HG02884 (cell line): ENCODE measurements around the gene MTHFSD.

Experiments
- ATAC-seq: cut with Tn5 transposase; IDR thresholded peaks from one replicate; pipeline ENCODE4 v1.9.1; 2021; ENCODE audit warnings: mild to moderate bottlenecking, moderate library complexity; ENCODE audit not compliant: unreplicated experiment

The MTHFSD gene

DNA sequence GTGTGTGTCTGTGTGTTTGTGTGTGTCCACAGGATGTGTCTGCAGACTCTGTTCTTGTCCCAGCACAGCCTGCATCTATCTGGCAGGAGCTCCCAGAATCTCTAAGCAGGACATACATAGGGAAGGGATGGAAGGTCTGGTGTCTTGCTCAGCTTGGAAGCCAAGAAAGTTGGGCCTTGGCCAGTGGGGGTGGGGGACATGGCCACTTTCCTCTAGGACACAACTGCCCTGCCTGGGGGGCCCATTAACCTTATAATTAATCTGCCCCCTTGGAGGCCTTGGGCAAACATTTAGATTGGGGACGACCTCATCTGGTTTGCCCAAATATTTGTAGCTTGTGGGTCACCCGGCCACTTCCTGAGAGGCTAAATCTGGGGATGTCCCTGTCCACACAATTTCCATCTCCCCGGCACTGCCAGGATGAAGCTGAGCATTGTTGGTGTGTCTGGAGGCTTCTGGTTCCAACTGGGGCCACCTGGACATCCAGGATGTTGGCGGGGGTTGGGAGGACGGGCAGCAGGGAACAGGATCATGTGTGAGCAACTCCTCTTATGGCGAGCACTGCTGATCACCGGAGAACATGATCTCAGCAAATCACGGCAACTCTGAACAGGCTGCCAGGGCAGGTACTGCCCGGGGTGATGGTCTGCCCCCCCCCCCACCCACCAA is 61.9 kb downstream of the MTHFSD start:
- no peak for ATAC-seq

DNA sequence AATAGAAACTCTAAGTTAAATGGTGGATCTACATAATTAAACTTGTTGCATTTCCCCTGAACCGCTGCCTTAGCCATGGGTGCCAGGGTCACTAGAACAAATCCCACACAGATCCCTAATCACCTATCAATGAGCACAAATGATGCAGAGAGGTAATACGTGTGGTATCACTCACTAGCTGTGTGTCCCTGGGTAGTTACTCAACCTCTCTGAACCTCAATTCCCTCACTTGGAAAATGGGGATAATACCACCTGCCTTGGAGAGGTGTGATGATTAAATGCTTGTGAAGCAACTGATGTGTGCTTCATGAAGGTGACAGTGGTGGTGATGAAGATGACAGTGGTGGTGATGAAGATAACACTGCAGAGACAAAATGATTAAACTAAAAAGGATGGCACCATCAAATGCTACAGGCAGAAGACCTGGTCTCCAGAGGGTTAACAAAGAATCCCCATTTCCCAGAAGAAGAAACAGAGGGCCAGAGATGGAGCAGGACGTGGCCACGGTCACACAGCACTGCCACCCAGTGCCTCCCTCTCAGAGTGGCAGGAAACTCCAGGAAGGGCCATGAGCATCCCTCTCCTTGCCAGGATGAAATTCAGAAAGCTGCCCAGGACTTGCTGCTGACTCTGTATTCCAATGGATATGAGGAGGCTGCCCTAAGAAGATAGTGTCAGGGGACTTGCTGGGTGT is 62.6 kb downstream of the MTHFSD start:
- ATAC-seq, result no peak

- no peak for ATAC-seq
Observed at GRCh38 chr16:86491640-86492023, 63.4 kb downstream of the MTHFSD start.

DNA sequence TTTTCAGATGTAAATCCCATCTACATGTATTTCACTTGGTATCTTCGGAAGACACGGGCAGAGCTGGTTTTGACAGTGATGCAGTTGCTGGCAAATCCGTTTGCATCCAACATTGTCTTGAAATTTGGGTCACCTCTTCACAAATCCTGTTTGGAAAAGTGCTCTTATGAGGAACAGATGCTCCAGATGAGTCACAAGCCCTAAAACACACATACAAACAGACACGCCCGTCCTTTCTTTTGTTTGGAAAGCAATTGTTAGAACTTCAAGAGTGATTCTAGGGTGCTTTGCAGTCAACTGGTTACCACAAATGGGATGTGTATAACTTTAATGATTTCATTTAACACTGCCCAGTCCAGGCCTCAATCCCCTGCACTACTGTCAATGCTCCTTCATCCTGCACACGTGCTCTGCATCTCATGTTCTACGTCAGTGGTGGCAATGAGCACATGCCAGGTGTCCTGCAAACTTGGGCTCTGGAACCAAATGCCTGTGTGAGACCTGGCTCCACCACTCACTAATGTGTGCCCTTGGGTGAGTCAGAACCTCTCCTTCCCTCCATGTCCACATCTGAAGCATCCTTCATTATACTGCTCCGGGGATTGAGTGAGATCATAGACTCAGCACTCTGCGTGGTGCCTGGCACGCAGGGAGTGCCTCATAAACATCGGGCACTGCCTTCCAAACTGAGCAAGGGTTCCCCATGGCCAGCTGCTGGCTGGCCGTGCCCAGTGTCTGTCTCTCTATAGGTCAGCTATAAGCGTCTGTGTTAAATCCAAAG is 64.0 kb downstream of the MTHFSD start:
- no peak for ATAC-seq

DNA sequence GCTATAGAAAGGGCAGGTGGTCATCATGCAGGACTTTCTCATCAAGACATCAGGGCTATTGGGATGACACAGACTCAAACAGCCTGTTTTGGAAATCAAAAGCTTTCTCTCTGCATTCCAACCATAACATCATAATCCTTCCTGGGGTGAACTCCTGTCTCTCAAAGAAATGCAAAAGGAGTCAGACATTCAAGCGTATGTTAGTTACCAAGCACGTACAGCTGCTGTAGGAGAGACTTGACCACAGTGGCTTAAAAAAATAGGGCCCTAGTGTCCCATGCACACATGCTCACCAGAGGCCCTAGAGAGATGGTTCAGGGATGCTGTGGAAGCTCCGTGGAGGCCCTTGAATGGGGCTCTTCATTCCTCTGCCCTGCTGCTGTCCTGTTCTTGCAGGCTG is 69.3 kb downstream of the MTHFSD start:
- no peak for ATAC-seq

GRCh38 chr16:86484240-86484639 is 70.8 kb downstream of the MTHFSD start:
- ATAC-seq, result no peak

- no peak for ATAC-seq
Observed at GRCh38 chr16:86481607-86482006, 73.4 kb downstream of the MTHFSD start.

GRCh38 chr16:86480444-86480843 is 74.6 kb downstream of the MTHFSD start:
- no peak for ATAC-seq
